ENCODE data around the gene IGFBP3. TPM values are rescaled to one million over a fixed set of nuclear protein-coding genes. Genes with fewer than 3 reads are reported as not detected.
A peak's percentile ranks its signal among the peaks of the same experiment; 100 is the strongest.

IGFBP3 gene
- total RNA-seq, 1 donor from 2014 or later = 87.0 TPM

DNA sequence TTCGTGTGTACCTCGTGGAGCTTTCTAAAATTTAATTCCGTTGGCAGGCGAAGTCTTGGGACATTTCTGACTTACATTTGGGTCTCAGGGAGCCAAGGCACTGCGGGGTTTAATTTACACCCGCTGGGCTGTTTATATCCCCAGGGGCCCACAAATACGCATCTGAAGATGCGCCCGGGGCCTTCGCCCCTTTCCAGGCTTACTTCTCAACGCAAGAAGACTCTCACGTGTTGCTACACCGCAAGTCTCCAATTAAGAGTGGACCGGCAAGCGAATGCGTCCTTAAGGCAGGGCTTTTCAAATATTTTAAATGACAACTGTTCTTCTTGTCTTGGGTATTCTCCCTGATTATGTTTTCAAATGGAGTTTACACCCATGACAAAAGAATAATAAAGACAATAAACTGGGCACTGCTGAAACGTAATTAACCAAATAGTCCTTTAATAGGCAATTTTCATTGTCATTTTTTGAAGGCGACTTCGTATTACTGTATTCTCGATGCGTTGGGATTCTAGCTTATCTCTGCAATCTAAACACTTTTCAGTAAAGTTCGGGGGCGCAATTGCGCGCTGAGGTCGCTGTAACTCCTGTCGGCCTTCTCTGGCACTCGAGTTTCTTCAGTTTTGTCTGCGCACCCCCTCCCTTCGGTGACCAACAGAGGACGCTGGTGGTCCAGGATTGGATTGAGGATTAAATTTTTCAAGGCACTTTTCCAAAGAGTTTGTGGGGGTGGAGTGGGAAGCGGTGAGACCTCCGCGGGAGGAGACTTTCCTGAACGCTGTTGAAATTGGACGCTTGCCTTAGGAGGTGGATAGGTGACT is 837 bp upstream of the IGFBP3 start:
- Histone ChIP-seq H3K9me3 (no peaks in the 10 kb centered on the region), H3K27ac (no peak overlapping the region), H3K4me1 (peaks cover 15% of the 10 kb centered on the region), H3K4me3 (peak overlapping the region; percentile 49), H3K27me3 (peaks cover 48% of the 10 kb centered on the region), H3K36me3 (no peaks in the 10 kb centered on the region)
- ATAC-seq = peak; percentile 2
- intact Hi-C loops (cut with DNase I) = no loop called here
- peak; percentile 72 for TF ChIP-seq CTCF (IDR thresholded peaks at IDR 0.05)
- DNase-seq = no peak

- ATAC-seq = no peak
- intact Hi-C loops (cut with DNase I) = no loop called here
- DNase-seq = no peak
- H3K4me1 ChIP-seq = peaks cover 15% of the 10 kb centered on the region
- H3K36me3 ChIP-seq = no peaks in the 10 kb centered on the region
- no peak overlapping the region for H3K27ac ChIP-seq
- peaks cover 54% of the 10 kb centered on the region for H3K27me3 ChIP-seq
- no peak for TF ChIP-seq CTCF (IDR thresholded peaks at IDR 0.05)
- peak overlapping the region; percentile 49 for H3K4me3 ChIP-seq
- no peaks in the 10 kb centered on the region for H3K9me3 ChIP-seq
Measured at GRCh38 chr7:45921381-45921698, 268 bp upstream of the IGFBP3 start.

DNA sequence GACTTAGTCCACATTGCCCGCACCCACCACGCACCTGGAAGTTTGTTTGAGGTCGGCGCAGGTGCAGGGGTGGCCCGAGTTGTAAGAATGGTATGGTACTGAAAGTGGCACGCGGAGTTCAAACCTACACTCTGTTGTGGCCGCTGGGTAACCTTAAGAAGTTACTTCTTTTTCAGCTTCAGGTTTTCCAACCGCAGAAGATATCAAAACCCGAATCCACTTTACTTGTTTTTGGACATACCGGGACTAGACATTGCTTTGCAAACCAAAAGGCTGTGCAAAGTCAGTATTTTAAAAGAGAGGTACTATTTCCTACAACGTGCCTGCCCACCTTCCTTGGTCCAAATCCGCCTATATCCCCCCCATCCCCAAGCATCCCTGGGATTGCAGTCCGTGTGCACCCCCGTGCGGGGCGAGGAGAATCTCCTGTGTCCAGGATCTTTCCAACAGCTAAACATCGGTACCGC is 1.0 kb downstream of the IGFBP3 start:
- Histone ChIP-seq H3K4me1 (peaks cover 15% of the 10 kb centered on the region), H3K27me3 (peaks cover 58% of the 10 kb centered on the region), H3K27ac (no peak overlapping the region), H3K4me3 (peak overlapping the region; percentile 49), H3K9me3 (no peaks in the 10 kb centered on the region), H3K36me3 (no peaks in the 10 kb centered on the region)
- TF ChIP-seq CTCF (IDR thresholded peaks at IDR 0.05) = no peak
- no peak for ATAC-seq
- intact Hi-C loops (cut with DNase I) = loop anchor here (10.0 kb wide), 2 partner anchors 435 to 1175 kb away; no protein-coding TSS in a partner anchor
- no peak for DNase-seq

- H3K27me3 ChIP-seq = peaks cover 58% of the 10 kb centered on the region
- DNase-seq (no peak), ATAC-seq (no peak)
- H3K4me3 ChIP-seq = peak overlapping the region; percentile 49
- H3K9me3 ChIP-seq = no peaks in the 10 kb centered on the region
- TF ChIP-seq CTCF (IDR thresholded peaks at IDR 0.05) = no peak
- H3K4me1 ChIP-seq = peaks cover 15% of the 10 kb centered on the region
- no peaks in the 10 kb centered on the region for H3K36me3 ChIP-seq
- no peak overlapping the region for H3K27ac ChIP-seq
- intact Hi-C loops (cut with DNase I) = loop anchor here (10.0 kb wide), 2 partner anchors 435 to 1175 kb away; no protein-coding TSS in a partner anchor
Measured at GRCh38 chr7:45919231-45919784, 1.8 kb downstream of the IGFBP3 start.

DNA sequence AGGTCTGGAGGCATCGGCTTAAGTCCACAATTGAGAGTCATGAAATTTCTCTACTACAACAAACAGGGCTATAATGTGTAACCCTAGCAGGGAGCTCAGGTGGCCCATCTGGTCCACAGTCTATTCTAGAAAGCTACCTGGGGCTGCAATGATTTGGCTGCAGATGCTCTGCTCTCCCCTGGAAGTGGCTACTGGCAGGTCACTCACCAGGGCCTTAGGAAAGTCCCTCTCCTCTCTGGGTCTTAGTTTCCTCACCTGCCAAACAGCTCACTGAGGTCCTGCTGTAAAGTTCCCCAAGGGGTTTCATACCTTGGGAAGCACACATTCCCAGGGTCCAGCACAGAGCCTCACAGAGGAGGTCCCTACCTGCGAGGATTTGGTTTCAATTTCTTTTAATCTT is 2.5 kb downstream of the IGFBP3 start:
- intact Hi-C loops (cut with DNase I) = loop anchor here (10.0 kb wide), 2 partner anchors 436 to 1176 kb away; no protein-coding TSS in a partner anchor
- no peak overlapping the region for H3K4me3 ChIP-seq
- H3K4me1 ChIP-seq = peaks cover 15% of the 10 kb centered on the region
- no peaks in the 10 kb centered on the region for H3K36me3 ChIP-seq
- H3K27ac ChIP-seq = no peak overlapping the region
- no peak for ATAC-seq
- H3K27me3 ChIP-seq = peaks cover 58% of the 10 kb centered on the region
- no peaks in the 10 kb centered on the region for H3K9me3 ChIP-seq
- no peak for DNase-seq
- TF ChIP-seq CTCF (IDR thresholded peaks at IDR 0.05) = no peak
